Upper lobe of left lung (tissue), 4 donors: ENCODE data around the gene TTPAL.

ENCODE experiments used
- CTCF ChIP-seq, 6 experiments: fragments of 450-650 bp in 4 of 6; fragments of 200-600 bp in 2 of 6; sonication (generic) in 2 of 6; IDR thresholded peaks; one replicate each; pipeline ENCODE4 v1.5.1; 2016 to 2019; ENCODE audit warnings: antibody characterized with exemption in 6 of 6
- POLR2A ChIP-seq, 4 donors: fragments of 450-650 bp; IDR thresholded peaks; one replicate each; pipeline ENCODE4 v1.5.1; 2016 to 2017; ENCODE audit warnings: antibody characterized with exemption in 4 of 4, mild to moderate bottlenecking in 2 of 4

DNA sequence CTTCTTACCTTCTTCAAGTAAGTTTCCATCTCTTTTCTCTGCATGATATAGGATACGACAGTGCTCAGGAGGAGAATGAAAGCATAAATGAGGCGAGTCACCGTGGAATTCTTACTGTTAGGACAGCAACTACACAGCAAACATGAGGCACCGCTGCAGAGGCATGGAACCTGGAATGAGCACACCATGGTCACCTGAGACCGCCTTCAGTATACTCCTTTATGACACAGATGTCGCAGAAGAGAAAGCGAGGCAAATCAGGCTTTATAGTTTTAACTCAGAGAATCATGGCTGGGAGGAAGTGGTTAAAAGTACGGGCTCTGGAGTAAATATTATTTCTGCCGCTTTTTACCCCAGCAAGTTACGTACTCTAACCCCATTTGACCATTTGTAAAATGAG is 38.2 kb downstream of the TTPAL start:
- TF ChIP-seq CTCF (IDR thresholded peaks at IDR 0.05) (no peak), POLR2A (IDR thresholded peaks at IDR 0.05) (no peak)
